BE2C (cell line): ENCODE results near the gene OR10A6.

ENCODE experiments used
- DNase-seq: peaks from one replicate; pipeline ENCODE4 v3.0.0-alpha.2; 2020
- H3K27me3 ChIP-seq: fragments of 250-450 bp; sonication (Bioruptor Pico); 2 replicates; pipeline ENCODE4 v1.5.1; 2020; ENCODE audit warnings: mild to moderate bottlenecking
- H3K36me3 ChIP-seq: fragments of 250-450 bp; sonication (Bioruptor Pico); 2 replicates; pipeline ENCODE4 v1.5.1; 2020; ENCODE audit warnings: mild to moderate bottlenecking
- H3K4me1 ChIP-seq: fragments of 250-450 bp; sonication (Bioruptor Pico); 2 replicates; pipeline ENCODE4 v1.5.1; 2020
- H3K4me3 ChIP-seq: 2 replicates; pipeline ENCODE4 v1.5.1; 2011; ENCODE audit warnings: low read depth, low read length
- H3K9me3 ChIP-seq: fragments of 250-450 bp; sonication (Bioruptor Pico); 2 replicates; pipeline ENCODE4 v1.5.1; 2020
- TF ChIP-seq, protein P1 (sequence below): IDR thresholded peaks from 2 replicates; pipeline ENCODE4 v1.5.1; 2012; ENCODE audit warnings: mild to moderate bottlenecking, low read depth, low read length

Gene OR10A6

DNA sequence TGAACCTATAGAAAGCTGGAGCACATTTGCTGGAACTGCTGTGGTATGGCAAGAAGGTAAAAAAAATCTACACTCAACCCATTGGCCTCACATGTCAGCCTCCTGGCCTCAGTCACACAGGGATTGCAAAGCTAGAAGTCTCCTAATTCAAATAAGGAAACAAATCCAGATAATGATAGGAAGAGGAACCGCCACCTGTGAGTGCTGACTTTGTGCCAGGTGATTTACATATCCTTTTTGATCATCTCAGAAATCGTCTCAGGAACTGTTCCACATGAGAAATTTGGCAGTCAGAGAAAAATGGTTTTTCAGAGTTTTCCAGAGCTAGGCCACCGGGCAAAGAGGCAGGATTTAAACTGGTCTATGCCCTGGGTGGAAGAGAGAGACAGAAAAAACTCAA is 33.2 kb upstream of the OR10A6 start:
- no peak overlapping the region for H3K4me3 ChIP-seq
- H3K9me3 ChIP-seq = no peaks in the 10 kb centered on the region
- no peaks in the 10 kb centered on the region for H3K4me1 ChIP-seq
- TF ChIP-seq, protein P1, sequence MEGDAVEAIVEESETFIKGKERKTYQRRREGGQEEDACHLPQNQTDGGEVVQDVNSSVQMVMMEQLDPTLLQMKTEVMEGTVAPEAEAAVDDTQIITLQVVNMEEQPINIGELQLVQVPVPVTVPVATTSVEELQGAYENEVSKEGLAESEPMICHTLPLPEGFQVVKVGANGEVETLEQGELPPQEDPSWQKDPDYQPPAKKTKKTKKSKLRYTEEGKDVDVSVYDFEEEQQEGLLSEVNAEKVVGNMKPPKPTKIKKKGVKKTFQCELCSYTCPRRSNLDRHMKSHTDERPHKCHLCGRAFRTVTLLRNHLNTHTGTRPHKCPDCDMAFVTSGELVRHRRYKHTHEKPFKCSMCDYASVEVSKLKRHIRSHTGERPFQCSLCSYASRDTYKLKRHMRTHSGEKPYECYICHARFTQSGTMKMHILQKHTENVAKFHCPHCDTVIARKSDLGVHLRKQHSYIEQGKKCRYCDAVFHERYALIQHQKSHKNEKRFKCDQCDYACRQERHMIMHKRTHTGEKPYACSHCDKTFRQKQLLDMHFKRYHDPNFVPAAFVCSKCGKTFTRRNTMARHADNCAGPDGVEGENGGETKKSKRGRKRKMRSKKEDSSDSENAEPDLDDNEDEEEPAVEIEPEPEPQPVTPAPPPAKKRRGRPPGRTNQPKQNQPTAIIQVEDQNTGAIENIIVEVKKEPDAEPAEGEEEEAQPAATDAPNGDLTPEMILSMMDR = no peak
- no peaks in the 10 kb centered on the region for H3K36me3 ChIP-seq
- no peaks in the 10 kb centered on the region for H3K27me3 ChIP-seq
- DNase-seq = no peak

DNA sequence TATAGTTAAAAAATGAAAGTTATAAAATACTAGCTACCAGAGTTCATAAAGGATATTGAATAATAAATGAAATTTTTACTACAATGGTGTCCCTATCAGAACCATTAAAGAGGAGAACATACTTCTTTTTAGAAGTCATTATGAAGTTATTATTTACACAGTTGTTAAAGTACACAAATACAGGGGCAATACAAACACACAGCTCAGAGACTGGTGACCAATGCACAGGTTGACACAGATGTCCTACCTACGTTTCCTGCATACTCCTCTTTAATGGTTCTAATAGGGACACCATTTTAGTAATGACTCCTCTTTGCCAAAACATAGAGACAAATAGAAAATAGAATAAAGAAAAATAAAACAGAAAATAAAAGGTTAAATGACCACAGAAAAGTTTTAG is 24.1 kb upstream of the OR10A6 start:
- TF ChIP-seq, protein P1 = no peak
- no peak for DNase-seq
- Histone ChIP-seq H3K4me1 (no peaks in the 10 kb centered on the region), H3K4me3 (no peak overlapping the region), H3K36me3 (no peaks in the 10 kb centered on the region), H3K9me3 (no peaks in the 10 kb centered on the region), H3K27me3 (no peaks in the 10 kb centered on the region)

DNA sequence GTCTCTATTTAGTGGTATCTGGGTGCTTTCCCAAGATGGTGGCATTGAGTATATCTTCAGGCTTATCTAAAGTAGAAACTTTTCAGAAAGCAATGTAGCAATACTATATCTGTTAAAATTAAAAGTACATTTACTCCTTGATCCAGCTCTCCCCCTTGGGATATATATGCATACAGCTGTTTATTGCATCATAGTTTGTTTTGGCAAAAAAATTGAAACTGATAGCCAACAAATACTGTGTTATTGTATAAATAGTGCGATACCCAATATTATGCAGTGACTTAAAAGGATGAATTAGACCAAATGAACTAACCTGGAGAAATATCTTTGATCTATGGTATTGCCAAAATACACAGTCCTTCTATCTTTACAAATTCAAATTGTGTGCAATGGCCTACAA is 18.9 kb upstream of the OR10A6 start:
- Histone ChIP-seq H3K36me3 (no peaks in the 10 kb centered on the region), H3K9me3 (no peaks in the 10 kb centered on the region), H3K4me3 (no peak overlapping the region), H3K4me1 (no peaks in the 10 kb centered on the region), H3K27me3 (peaks cover 3% of the 10 kb centered on the region)
- no peak for DNase-seq
- TF ChIP-seq, protein P1 = no peak

DNA sequence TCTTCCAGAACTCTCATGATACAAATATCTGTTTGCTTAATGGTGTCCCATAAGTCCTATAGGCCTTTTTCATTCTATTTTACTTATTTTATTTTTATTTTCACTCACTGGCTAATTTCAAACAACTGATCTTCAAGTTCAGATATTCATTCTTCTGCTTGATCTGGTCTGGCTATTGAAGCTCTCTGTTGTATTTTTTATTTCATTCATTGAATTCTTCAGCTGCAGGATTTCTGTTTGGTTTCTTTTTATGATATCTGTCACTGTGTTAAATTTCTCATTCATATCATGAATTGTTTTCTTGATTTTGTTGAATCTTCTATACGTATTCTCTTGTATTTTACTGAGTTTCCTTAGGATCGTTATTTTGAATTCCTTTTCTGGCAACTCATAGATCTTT is 13.1 kb upstream of the OR10A6 start:
- Histone ChIP-seq H3K9me3 (no peaks in the 10 kb centered on the region), H3K4me1 (no peaks in the 10 kb centered on the region), H3K4me3 (no peak overlapping the region), H3K36me3 (no peaks in the 10 kb centered on the region), H3K27me3 (peaks cover 3% of the 10 kb centered on the region)
- DNase-seq = no peak
- TF ChIP-seq, protein P1 = no peak

DNA sequence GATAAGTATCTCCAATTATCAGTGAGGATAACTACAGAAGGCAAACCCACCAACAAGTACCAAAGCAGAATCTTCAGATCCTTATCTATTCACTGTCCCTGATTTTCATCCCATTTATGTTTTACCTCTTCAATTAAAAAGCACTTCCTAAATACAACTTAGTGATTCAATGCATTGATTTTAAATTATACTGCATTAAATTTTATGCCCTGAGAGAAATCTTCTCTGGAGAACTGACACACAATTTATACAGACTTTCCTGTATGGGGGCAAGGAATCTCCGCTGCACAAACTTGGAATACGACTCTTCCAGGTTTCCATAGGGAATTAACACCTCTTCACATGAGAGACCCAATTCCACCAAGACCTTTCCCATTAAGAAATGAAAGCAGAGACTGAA is 10.5 kb upstream of the OR10A6 start, which contains the start of gene OR10A3:
TSS of gene OR10A3 (minus strand) at position 101 of the 400 bp plus-strand sequence. CDS start 2,188 bp downstream, outside the sequence.
- Histone ChIP-seq H3K4me1 (no peaks in the 10 kb centered on the region), H3K4me3 (no peak within 1 kb of the TSS), H3K9me3 (no peaks in the 10 kb centered on the region), H3K27me3 (no peaks in the 10 kb centered on the region; the same call in 1 of the 2 replicates), H3K36me3 (no peaks in the 10 kb centered on the region)
- TF ChIP-seq, protein P1 = no peak
- DNase-seq = no peak

DNA sequence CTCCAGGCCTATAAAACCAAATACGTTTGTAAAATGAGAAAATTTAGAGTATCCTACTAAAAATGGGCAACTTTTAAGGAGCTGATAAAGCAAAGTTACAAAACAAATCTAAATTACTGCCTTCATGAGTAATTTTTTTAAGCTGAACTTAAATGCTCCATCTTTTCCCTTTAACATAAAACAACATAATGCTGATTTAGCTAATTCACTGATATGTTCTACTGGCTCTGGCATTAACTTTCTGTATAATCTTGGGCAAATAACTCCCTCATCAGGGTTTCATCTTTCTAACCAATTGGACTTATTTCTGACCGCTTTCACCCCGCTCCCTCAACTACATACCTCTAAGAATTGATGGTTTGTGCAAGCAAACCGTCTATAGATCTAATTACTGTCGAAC is 10.1 kb upstream of the OR10A6 start:
- Histone ChIP-seq H3K4me1 (no peaks in the 10 kb centered on the region), H3K4me3 (no peak overlapping the region), H3K27me3 (no peaks in the 10 kb centered on the region; the same call in 1 of the 2 replicates), H3K9me3 (no peaks in the 10 kb centered on the region), H3K36me3 (no peaks in the 10 kb centered on the region)
- TF ChIP-seq, protein P1 = no peak
- DNase-seq = no peak
